ENCODE data around the gene B4GALNT2. TPM values are rescaled to one million over a fixed set of nuclear protein-coding genes. Genes with fewer than 3 reads are reported as not detected.

The B4GALNT2 gene
- polyA plus RNA-seq, 2 of the 4 experiments (the other 2 are of a cell fraction), result 0.36 to 0.49 TPM

- Histone ChIP-seq H3K9me3 (no peaks in the 10 kb centered on the region), H3K27ac (peak overlapping the region; percentile 93 to 96), H3K4me1 (peaks cover 27% of the 10 kb centered on the region), H3K4me3 (peak overlapping the region; percentile 64), H3K4me2 (peak overlapping the region; percentile 88)
- no peak for FAIRE-seq
- ChIA-PET POLR2A (interaction anchor here (0.6 to 1.8 kb wide), 7 partner anchors 15 to 278 kb away, joined by 3 to 6 read pairs (median 4); partner anchors contain the start of gene SNF8), CTCF (interaction anchor here (1.0 to 17.4 kb wide), 6 partner anchors 12 to 161 kb away, joined by 3 to 224 read pairs (median 4); partner anchors contain the start of gene PHOSPHO1)
- peak; percentile 84 to 91 for DNase-seq (ENCODE audit: low read depth in 1 of 2, low spot score in 1 of 2)
- ATAC-seq, result peak; percentile 45 to 51
- 7% methylated on average over 21 of the region's 21 CpGs for WGBS (ENCODE audit: missing lambda C conversion rate)
- TF ChIP-seq FOSL2 (IDR thresholded peaks at IDR 0.05) (no peak), FOSL2 (CRISPR knock-in tag; IDR thresholded peaks at IDR 0.05) (0 out of 2 replicates have a peak, but pooled peaks have one; percentile 20), EP300 (IDR thresholded peaks at IDR 0.05) (no peak), USF2 (IDR thresholded peaks at IDR 0.05) (peak; percentile 34; the same call in 1 of the 2 replicates), ESRRA (IDR thresholded peaks at IDR 0.05; ENCODE audit: borderline replicate concordance, low read length) (0 out of 2 replicates have a peak, but pooled peaks have one; percentile 1), E2F6 (IDR thresholded peaks at IDR 0.05; ENCODE audit: borderline replicate concordance, low read depth) (peak; percentile 39; the same call in 1 of the 2 replicates), POLR2A (IDR thresholded peaks at IDR 0.05; ENCODE audit: low read length) (peak; percentile 34; the same call in 1 of the 2 replicates), BHLHE40 (IDR thresholded peaks at IDR 0.05; ENCODE audit: low read depth, low read length) (0 out of 2 replicates have a peak, but pooled peaks have one; percentile 56), PHF8 (IDR thresholded peaks at IDR 0.05; ENCODE audit: borderline replicate concordance, low read depth) (no peak), SREBF2 (IDR thresholded peaks at IDR 0.05) (no peak), CHD2 (IDR thresholded peaks at IDR 0.05; ENCODE audit: low read length, partially characterized antibody) (peak; percentile 34), MYC (IDR thresholded peaks at IDR 0.05; ENCODE audit: borderline replicate concordance, low read length) (peak; percentile 57; the same call in 1 of the 2 replicates), PBX3 (IDR thresholded peaks at IDR 0.05) (peak; percentile 54; the same call in 1 of the 2 replicates), NFE2L2 (conservative IDR thresholded peaks at IDR 0.05; ENCODE audit: low read length) (no peak), MAX (IDR thresholded peaks at IDR 0.05) (peak; percentile 87), RNF2 (IDR thresholded peaks at IDR 0.05; ENCODE audit: borderline replicate concordance, low read depth) (no peak), RAD21 (conservative IDR thresholded peaks at IDR 0.05 in 1 of 2, IDR thresholded peaks at IDR 0.05 in 1 of 2) (0 out of 5 replicates have a peak, but pooled peaks of 1 of the 2 experiments have one; percentile 8)
Observed at GRCh38 chr17:49193513-49194296, 61.1 kb downstream of the B4GALNT2 start.

- no peak for TF ChIP-seq HES2 (IDR thresholded peaks at IDR 0.05)
- TF ChIP-seq SMC3 (IDR thresholded peaks at IDR 0.05), result no peak
- TF ChIP-seq ATOH8 (CRISPR knock-in tag; IDR thresholded peaks at IDR 0.05; ENCODE audit: low read depth), result no peak
- no peak for TF ChIP-seq ZSCAN20 (CRISPR knock-in tag; IDR thresholded peaks at IDR 0.05)
- no peak for TF ChIP-seq TP53 (CRISPR knock-in tag; IDR thresholded peaks at IDR 0.05)
- TF ChIP-seq JUNB (IDR thresholded peaks at IDR 0.05), result no peak
- TF ChIP-seq ZC3H11A (IDR thresholded peaks at IDR 0.05), result no peak
- TF ChIP-seq PBX3 (IDR thresholded peaks at IDR 0.05), result no peak
- no peak for TF ChIP-seq USF2 (IDR thresholded peaks at IDR 0.05)
- no peak for TF ChIP-seq RCOR1 (IDR thresholded peaks at IDR 0.05; ENCODE audit: low read depth, low read length)
- ChIA-PET CTCF (interaction anchor here (1.0 to 17.4 kb wide), 6 partner anchors 12 to 162 kb away, joined by 3 to 224 read pairs (median 4); partner anchors contain the start of gene PHOSPHO1), POLR2A (interaction anchor here (1.0 kb wide), 1 partner anchor 47 kb away, joined by 4 read pairs; no protein-coding TSS in a partner anchor)
- peaks cover 27% of the 10 kb centered on the region for H3K4me1 ChIP-seq
- H3K4me3 ChIP-seq, result 0 out of 3 replicates have a peak overlapping the region, but pooled peaks have one; percentile 64
- DNase-seq (ENCODE audit: low read depth in 1 of 2, low spot score in 1 of 2), result no peak
- 66% methylated on average over 3 of the region's 3 CpGs for WGBS (ENCODE audit: missing lambda C conversion rate)
- no peak for ATAC-seq
- no peaks in the 10 kb centered on the region for H3K9me3 ChIP-seq
- peak overlapping the region in 1 of 2 experiments; percentile 96; a peak in 4 of 6 replicates for H3K27ac ChIP-seq
- H3K4me2 ChIP-seq, result peak overlapping the region; percentile 88
- FAIRE-seq, result no peak
Observed at GRCh38 chr17:49194297-49194607, 61.7 kb downstream of the B4GALNT2 start.

All from A549 (cell line).